B cell (primary cell): ENCODE results near the gene LGALS4.

Experiments
- CTCF ChIP-seq: fragments of 200-600 bp; IDR thresholded peaks from one replicate; pipeline ENCODE4 v1.8.0; 2022; ENCODE audit warnings: antibody characterized with exemption, mild to moderate bottlenecking
- EZH2 ChIP-seq: IDR thresholded peaks from 2 replicates; pipeline ENCODE4 v1.6.1; 2012; ENCODE audit warnings: borderline replicate concordance, low read depth, mild to moderate bottlenecking, moderate library complexity, low read length; ENCODE audit not compliant: insufficient read depth, poor library complexity, severe bottlenecking

GRCh38 chr19:38831142-38831605, 18.4 kb upstream of the LGALS4 start:
- TF ChIP-seq CTCF (no peak), EZH2 (no peak)
